B cell (primary cell): ENCODE results near the gene CLDN20. TPM values are rescaled to one million over a fixed set of nuclear protein-coding genes. Genes with fewer than 3 reads are reported as not detected.

ENCODE experiments used
- ATAC-seq: fragments of 200-7000 bp; cut with Tn5 transposase; one replicate; pipeline ENCODE4 v1.10.0; 2021; ENCODE audit warnings: low read depth, mild to moderate bottlenecking, moderate number of reproducible peaks, moderate library complexity
- CTCF ChIA-PET: fragments of 350-600 bp; sonication (Branson Sonifier 250); formaldehyde crosslinking; loops from one replicate; lab custom pipeline; 2021; ENCODE audit warnings: antibody characterized with exemption, inconsistent platforms; lab: Charles Lee
- POLR2A ChIA-PET: fragments of 350-600 bp; sonication (Branson Sonifier 250); formaldehyde crosslinking; loops from one replicate; lab custom pipeline; 2021; ENCODE audit warnings: antibody characterized with exemption; lab: Charles Lee
- DNase-seq: peaks from one replicate; pipeline ENCODE4 v3.0.0; 2013
- H2AFZ ChIP-seq: 2 replicates; pipeline ENCODE4 v1.6.1; 2012; ENCODE audit warnings: mild to moderate bottlenecking, low read depth, low read length; ENCODE audit not compliant: insufficient read depth, poor library complexity, severe bottlenecking
- H3K27ac ChIP-seq, 2 donors: 1 replicate in 1 of 2; 2 replicates in 1 of 2; pipeline ENCODE4 v1.5.1; 2012 to 2013; ENCODE audit warnings: low read length in 2 of 2, mild to moderate bottlenecking in 2 of 2, moderate library complexity in 1 of 2
- H3K27me3 ChIP-seq, 4 experiments: fragments of 200-600 bp in 1 of 4; sonication (generic) in 1 of 4; replicated peaks in 1 of 4; 1 replicate in 2 of 4; 2 replicates in 2 of 4; pipeline versions ENCODE4 v1.6.1 to v1.7.0; 2013 to 2016; ENCODE audit warnings: low read length in 3 of 4, mild to moderate bottlenecking in 2 of 4, mixed read lengths in 1 of 4, moderate library complexity in 1 of 4; ENCODE audit not compliant: insufficient read depth in 4 of 4, control insufficient read depth in 3 of 4; ENCODE audit errors: control extremely low read depth in 1 of 4
- H3K36me3 ChIP-seq, 2 experiments: replicated peaks in 1 of 2; 1 replicate in 1 of 2; 2 replicates in 1 of 2; pipeline versions ENCODE4 v1.6.1 to v1.7.1; 2013; ENCODE audit warnings: low read length in 1 of 2; ENCODE audit not compliant: insufficient read depth in 2 of 2, control insufficient read depth in 1 of 2; ENCODE audit errors: control extremely low read depth in 1 of 2, extremely low read depth in 1 of 2
- H3K4me1 ChIP-seq, 2 donors: fragments of 200-600 bp in 1 of 2; sonication (generic) in 1 of 2; 1 replicate in 1 of 2; 2 replicates in 1 of 2; pipeline versions ENCODE4 v1.5.1 to v1.6.1; 2013 to 2017; ENCODE audit warnings: low read length in 2 of 2; ENCODE audit not compliant: control insufficient read depth in 2 of 2, insufficient read depth in 2 of 2
- H3K4me2 ChIP-seq: replicated peaks from 2 replicates; pipeline ENCODE3; 2012; ENCODE audit warnings: mild to moderate bottlenecking, low read depth, low read length; ENCODE audit not compliant: poor library complexity, severe bottlenecking
- H3K4me3 ChIP-seq, 5 experiments: fragments of 200-600 bp in 1 of 5; sonication (generic) in 1 of 5; 1 replicate in 3 of 5; 2 replicates in 2 of 5; pipeline versions ENCODE4 v1.5.1 to v1.7.0; 2011 to 2016; ENCODE audit warnings: low read length in 4 of 5, mild to moderate bottlenecking in 4 of 5, low read depth in 2 of 5, control low read depth in 1 of 5, moderate library complexity in 1 of 5; ENCODE audit not compliant: insufficient read depth in 1 of 5; ENCODE audit errors: control extremely low read depth in 1 of 5, extremely low read depth in 1 of 5
- H3K79me2 ChIP-seq: fragments of 200-600 bp; sonication (generic); one replicate; pipeline ENCODE4 v1.6.0; 2016; ENCODE audit warnings: low read length; ENCODE audit not compliant: control insufficient read depth, insufficient read depth
- H3K9ac ChIP-seq: fragments of 200-600 bp; sonication (generic); 2 replicates; pipeline ENCODE4 v1.6.1; 2017; ENCODE audit warnings: mild to moderate bottlenecking, low read length, moderate library complexity
- H3K9me3 ChIP-seq, 3 donors: one replicate each; pipeline versions ENCODE4 v1.6.1 to v1.7.1; 2013; ENCODE audit warnings: low read length in 2 of 3; ENCODE audit not compliant: control insufficient read depth in 2 of 3, insufficient read depth in 1 of 3; ENCODE audit errors: control extremely low read depth in 1 of 3
- H4K20me1 ChIP-seq: 2 replicates; pipeline ENCODE4 v1.6.0; 2012; ENCODE audit warnings: mild to moderate bottlenecking, low read length; ENCODE audit not compliant: insufficient read depth, control insufficient read depth, poor library complexity, severe bottlenecking
- H3K27ac Mint-ChIP-seq: one replicate; pipeline ENCODE4 v1.8.0; 2021; ENCODE audit warnings: mixed read lengths
- H3K27me3 Mint-ChIP-seq: one replicate; pipeline ENCODE4 v1.8.0; 2021; ENCODE audit warnings: mixed read lengths
- H3K4me1 Mint-ChIP-seq: one replicate; pipeline ENCODE4 v1.8.0; 2021; ENCODE audit warnings: mixed read lengths
- H3K4me3 Mint-ChIP-seq: one replicate; pipeline ENCODE4 v1.8.0; 2021; ENCODE audit warnings: mixed read lengths
- H3K9me3 Mint-ChIP-seq: one replicate; pipeline ENCODE4 v1.8.0; 2022; ENCODE audit warnings: mixed read lengths; ENCODE audit not compliant: insufficient read depth
- CTCF ChIP-seq: fragments of 200-600 bp; IDR thresholded peaks from one replicate; pipeline ENCODE4 v1.8.0; 2022; ENCODE audit warnings: antibody characterized with exemption, mild to moderate bottlenecking
- EZH2 ChIP-seq: IDR thresholded peaks from 2 replicates; pipeline ENCODE4 v1.6.1; 2012; ENCODE audit warnings: borderline replicate concordance, low read depth, mild to moderate bottlenecking, moderate library complexity, low read length; ENCODE audit not compliant: insufficient read depth, poor library complexity, severe bottlenecking
- WGBS: methylation state at CpG from one replicate; pipeline ENCODE4 v1.1.5; 2013; ENCODE audit warnings: missing lambda C conversion rate; ENCODE audit not compliant: insufficient coverage; 5-methylcytosine and 5-hydroxymethylcytosine counted together
- intact Hi-C: fragments of 100-400 bp; cut with micrococcal nuclease; formaldehyde crosslinking; loops from one replicate; pipeline ENCODE4 v1.10.0; 2022
- polyA plus RNA-seq: library from polyadenylated mRNA; depleted of rRNA; stranded (reverse); fragments of >200 nt; gene quantifications from 2 replicates; pipeline ENCODE4 v1.2.3, GENCODE V29; 2012
- total RNA-seq, 2 donors: library from RNA; stranded (reverse); fragments of 120-200 nt in 1 of 2; gene quantifications; 1 replicate in 1 of 2; 2 replicates in 1 of 2; pipeline versions ENCODE4 v1.2.3 to v1.2.4, GENCODE V29; 2013 to 2022

Gene CLDN20
- total and polyA plus RNA-seq, 2 donors (not counting 1 experiment from before 2014, with no cell fraction given) = not detected

- no peak overlapping the region for H3K9ac ChIP-seq
- ChIA-PET POLR2A (no interaction called here), CTCF (interaction anchor here (0.7 to 2.7 kb wide), 6 partner anchors 11 to 449 kb away, joined by 3 to 16 read pairs (median 8); no protein-coding TSS in a partner anchor)
- intact Hi-C loops = no loop called here
- peaks cover 0 to 1% of the 10 kb centered on the region in 2 experiments for H3K36me3 ChIP-seq
- no peak overlapping the region for H2AFZ ChIP-seq
- peaks cover 43% of the 10 kb centered on the region for H3K4me1 Mint-ChIP-seq
- no peaks in the 10 kb centered on the region for H3K9me3 ChIP-seq
- no peak for DNase-seq
- H3K27ac Mint-ChIP-seq = no peak overlapping the region
- H3K4me1 ChIP-seq = peaks cover 15 to 16% of the 10 kb centered on the region in 2 donors
- H3K27me3 ChIP-seq = no peaks in the 10 kb centered on the region
- H3K4me3 Mint-ChIP-seq = peak overlapping the region; percentile 57
- TF ChIP-seq CTCF (no peak), EZH2 (no peak)
- H3K4me3 ChIP-seq = no peak overlapping the region
- no peak overlapping the region for H3K4me2 ChIP-seq
- H4K20me1 ChIP-seq = no peaks in the 10 kb centered on the region
- no peaks in the 10 kb centered on the region for H3K79me2 ChIP-seq
- H3K27ac ChIP-seq = no peak overlapping the region
- no peaks in the 10 kb centered on the region for H3K9me3 Mint-ChIP-seq
- ATAC-seq = no peak
- H3K27me3 Mint-ChIP-seq = no peaks in the 10 kb centered on the region
- WGBS = no CpG with 5 or more reads among the region's 1 CpG
These were observed 52.6 kb downstream of the CLDN20 start for GRCh38 chr6:155316419-155316818.

GRCh38 chr6:155317186-155317585, 53.4 kb downstream of the CLDN20 start:
- no peak overlapping the region for H3K27ac ChIP-seq
- TF ChIP-seq EZH2 (no peak), CTCF (peak; percentile 61)
- ChIA-PET POLR2A (no interaction called here), CTCF (interaction anchor here (1.6 to 2.7 kb wide), 4 partner anchors 10 to 449 kb away, joined by 3 to 15 read pairs (median 8); no protein-coding TSS in a partner anchor)
- no peak overlapping the region for H3K4me3 ChIP-seq
- H3K27me3 Mint-ChIP-seq = no peaks in the 10 kb centered on the region
- DNase-seq (no peak), ATAC-seq (no peak)
- H3K4me2 ChIP-seq = no peak overlapping the region
- H4K20me1 ChIP-seq = no peaks in the 10 kb centered on the region
- no peaks in the 10 kb centered on the region for H3K9me3 ChIP-seq
- H3K9ac ChIP-seq = no peak overlapping the region
- no CpG with 5 or more reads among the region's 1 CpG for WGBS
- H3K4me1 Mint-ChIP-seq = peaks cover 36% of the 10 kb centered on the region
- H3K4me3 Mint-ChIP-seq = no peak overlapping the region
- H3K9me3 Mint-ChIP-seq = no peaks in the 10 kb centered on the region
- no peak overlapping the region for H2AFZ ChIP-seq
- H3K79me2 ChIP-seq = no peaks in the 10 kb centered on the region
- H3K27ac Mint-ChIP-seq = no peak overlapping the region
- no peaks in the 10 kb centered on the region for H3K27me3 ChIP-seq
- intact Hi-C loops = no loop called here
- H3K36me3 ChIP-seq = peaks cover 0 to 1% of the 10 kb centered on the region in 2 experiments
- peaks cover 15 to 16% of the 10 kb centered on the region in 2 donors for H3K4me1 ChIP-seq
